Stimulated activated CD8-positive, alpha-beta memory T cell treated with anti-CD3 and anti-CD28 coated beads, Interleukin-12 subunit alpha, Interleukin-12 subunit beta, amount 100 ng/mL, for 1 hour (primary cell): Measurements from ENCODE around the gene PIEZO1.
A peak's percentile ranks its signal among the peaks of the same experiment; 100 is the strongest.
"Not testable (repeated sequence)": the region's sequence is repeated elsewhere in the genome, so short reads cannot be mapped to it uniquely, and the experiment has no call there.

Source experiments
- DNase-seq: peaks from one replicate; pipeline ENCODE4 v3.0.0-alpha.2; 2020; ENCODE audit warnings: low read depth

Gene PIEZO1, protein sequence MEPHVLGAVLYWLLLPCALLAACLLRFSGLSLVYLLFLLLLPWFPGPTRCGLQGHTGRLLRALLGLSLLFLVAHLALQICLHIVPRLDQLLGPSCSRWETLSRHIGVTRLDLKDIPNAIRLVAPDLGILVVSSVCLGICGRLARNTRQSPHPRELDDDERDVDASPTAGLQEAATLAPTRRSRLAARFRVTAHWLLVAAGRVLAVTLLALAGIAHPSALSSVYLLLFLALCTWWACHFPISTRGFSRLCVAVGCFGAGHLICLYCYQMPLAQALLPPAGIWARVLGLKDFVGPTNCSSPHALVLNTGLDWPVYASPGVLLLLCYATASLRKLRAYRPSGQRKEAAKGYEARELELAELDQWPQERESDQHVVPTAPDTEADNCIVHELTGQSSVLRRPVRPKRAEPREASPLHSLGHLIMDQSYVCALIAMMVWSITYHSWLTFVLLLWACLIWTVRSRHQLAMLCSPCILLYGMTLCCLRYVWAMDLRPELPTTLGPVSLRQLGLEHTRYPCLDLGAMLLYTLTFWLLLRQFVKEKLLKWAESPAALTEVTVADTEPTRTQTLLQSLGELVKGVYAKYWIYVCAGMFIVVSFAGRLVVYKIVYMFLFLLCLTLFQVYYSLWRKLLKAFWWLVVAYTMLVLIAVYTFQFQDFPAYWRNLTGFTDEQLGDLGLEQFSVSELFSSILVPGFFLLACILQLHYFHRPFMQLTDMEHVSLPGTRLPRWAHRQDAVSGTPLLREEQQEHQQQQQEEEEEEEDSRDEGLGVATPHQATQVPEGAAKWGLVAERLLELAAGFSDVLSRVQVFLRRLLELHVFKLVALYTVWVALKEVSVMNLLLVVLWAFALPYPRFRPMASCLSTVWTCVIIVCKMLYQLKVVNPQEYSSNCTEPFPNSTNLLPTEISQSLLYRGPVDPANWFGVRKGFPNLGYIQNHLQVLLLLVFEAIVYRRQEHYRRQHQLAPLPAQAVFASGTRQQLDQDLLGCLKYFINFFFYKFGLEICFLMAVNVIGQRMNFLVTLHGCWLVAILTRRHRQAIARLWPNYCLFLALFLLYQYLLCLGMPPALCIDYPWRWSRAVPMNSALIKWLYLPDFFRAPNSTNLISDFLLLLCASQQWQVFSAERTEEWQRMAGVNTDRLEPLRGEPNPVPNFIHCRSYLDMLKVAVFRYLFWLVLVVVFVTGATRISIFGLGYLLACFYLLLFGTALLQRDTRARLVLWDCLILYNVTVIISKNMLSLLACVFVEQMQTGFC (N-terminal part only)

DNA sequence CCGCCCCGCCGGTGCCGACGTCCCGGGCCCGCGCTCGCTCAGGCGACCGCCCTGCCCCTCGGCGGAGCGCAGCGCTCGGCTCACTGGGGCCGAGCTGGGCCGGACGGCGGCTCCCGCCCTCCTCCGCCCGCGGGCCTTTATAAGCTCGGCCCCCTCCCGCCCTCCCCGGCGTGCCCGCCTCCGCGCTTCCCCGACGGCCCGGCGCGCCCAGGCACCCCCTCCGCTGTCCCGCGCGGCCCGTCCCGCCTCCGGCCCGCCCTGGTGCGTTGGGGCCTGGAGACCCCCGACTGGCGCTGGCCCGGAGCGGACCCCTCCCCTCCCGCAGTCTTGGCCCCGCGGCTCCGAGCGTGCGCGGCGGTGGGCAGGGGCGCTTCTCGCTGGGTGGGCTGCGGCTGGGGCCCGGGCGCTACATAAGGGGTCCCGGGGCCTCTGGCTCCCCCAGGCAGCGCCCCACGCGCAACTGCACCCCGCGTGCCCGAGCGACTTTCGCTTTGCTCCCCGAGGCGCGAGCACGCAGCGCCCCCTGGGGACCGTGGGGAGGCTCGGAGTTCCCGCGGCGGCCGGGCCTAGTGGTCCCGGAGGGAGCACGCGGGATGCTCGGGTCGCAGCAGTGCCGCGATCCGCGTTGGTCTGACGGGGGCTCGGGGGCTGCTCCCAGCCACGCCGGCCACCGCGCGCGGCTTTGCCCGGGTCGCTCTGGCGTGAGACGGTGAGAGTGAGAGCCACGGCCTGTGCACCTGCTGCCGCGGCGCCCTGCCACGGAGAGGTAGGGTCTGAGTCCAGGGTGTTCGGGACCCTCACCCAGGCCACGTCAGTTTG, at the start of gene PIEZO1:
Gene PIEZO1, minus strand, starts transcription at position 115 of the 819 bp plus-strand sequence. CDS start 256 bp downstream, outside the sequence.
- peak; percentile 73 for DNase-seq

DNA sequence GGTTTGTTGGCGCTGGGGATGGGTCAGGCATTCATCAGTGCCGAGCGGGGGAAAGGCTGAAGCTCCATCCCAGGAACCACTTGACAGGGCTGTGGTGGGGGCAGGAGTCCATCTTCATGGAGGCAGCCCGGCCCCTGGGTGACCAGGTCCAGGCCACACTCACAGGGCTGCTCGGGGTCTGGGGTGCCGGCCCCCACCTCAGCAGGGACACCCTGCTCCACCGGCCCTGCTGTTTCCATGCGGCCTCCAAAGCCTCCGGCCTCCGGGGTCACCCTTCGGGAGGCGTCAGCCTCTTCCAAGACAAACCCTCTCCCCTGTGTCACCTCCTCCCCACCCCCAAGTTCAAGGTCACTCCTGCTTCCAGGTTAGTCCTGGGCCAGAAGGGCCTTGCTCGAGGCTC, 49.6 kb upstream of the PIEZO1 start:
- DNase-seq = no peak

DNA sequence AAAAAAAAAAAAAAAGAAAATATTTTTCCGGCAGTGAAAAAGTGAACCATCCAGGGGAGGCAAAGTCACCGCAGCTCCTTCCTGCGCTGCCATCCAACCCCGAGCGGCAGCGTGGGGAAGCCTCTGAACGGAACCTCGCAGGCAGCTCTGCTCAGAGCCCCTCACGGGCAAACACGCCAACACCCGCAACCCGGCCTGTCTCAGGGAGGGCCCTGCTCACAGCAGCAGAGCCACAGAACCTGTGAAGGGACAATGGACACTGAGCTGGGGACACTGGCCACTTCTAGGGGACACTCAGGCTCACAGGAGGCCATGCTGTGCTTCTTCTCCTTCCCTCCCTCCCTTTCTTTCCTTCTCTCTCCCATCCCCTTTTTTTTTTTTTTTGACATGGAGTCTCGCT, 48.1 kb upstream of the PIEZO1 start:
- no peak for DNase-seq

DNA sequence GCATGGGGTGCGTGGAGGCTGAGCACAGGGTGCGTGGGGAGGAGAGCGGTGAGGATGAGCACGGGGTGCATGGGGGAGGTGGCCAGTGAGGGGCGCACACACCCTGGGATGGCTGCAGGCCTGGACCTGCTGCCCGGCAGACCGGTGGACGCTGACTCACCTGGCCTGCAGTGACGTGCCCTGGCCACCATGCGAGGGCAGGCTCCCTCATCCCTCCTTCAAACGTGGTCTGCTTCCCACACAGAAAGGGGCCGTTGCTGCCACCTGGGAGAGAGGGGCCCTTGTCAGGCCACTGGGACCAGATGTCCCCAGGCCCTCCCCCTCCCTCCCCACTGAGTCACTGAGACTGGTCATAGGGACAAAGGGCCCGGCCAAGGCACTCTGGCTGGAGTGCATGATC, 46.8 kb upstream of the PIEZO1 start:
- no peak for DNase-seq

DNA sequence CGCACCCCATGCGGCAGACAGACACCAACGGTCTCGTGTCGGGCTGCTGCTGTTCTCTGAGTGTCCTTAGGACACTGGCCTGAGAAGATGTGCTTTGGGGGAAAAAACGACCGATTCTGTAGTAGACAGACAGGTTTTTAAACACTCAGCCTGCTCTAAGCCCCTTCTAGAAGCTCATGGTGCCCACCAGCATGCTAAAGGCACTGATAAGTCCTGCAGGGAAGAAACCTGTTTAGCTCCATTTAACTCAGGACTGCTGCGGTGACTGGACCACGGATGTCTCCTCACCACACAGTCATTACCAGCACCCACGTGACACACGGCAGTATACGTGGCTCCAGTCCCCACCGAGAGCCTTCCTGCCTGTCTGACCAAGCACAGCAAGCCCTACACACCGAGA, 45.8 kb upstream of the PIEZO1 start:
- no peak for DNase-seq

DNA sequence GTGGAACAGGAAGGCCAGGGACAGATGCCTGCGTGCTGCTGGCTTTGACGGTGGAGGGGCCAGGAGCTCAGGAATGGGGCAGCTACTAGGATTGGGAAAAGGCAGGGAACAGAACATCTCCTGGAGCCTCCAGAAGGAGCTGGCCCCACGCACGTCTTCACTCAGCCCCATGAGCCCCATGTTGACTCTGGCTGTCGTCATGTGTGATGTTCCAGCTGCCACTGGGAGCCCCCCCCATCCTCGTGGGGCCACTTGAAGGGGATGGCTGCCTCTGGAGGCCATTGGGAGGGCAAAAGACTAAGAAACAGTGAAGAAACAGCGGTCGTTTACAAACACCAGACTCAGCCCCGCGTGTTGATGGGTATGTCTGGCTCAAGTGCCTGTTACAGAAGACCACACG, 45.2 kb upstream of the PIEZO1 start:
- no peak for DNase-seq

DNA sequence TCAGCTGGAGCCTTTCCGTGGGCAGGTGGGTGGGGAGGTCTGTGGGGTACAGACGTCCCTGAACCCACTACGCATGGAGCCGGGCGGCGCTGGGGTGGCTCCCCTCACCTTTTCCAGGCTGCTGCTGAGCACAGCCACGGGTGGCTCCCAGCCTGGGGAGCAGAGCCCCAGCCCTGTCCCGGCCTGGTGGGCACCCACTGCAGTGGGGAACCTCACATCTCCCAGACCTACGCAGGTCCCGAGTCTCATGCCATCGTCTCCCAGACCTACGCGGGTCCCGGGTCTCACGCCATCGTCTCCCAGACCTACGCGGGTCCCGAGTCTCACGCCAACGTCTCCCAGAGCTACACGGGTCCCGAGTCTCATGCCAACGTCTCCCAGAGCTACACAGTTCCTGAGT, 43.7 kb upstream of the PIEZO1 start:
- no peak for DNase-seq

DNA sequence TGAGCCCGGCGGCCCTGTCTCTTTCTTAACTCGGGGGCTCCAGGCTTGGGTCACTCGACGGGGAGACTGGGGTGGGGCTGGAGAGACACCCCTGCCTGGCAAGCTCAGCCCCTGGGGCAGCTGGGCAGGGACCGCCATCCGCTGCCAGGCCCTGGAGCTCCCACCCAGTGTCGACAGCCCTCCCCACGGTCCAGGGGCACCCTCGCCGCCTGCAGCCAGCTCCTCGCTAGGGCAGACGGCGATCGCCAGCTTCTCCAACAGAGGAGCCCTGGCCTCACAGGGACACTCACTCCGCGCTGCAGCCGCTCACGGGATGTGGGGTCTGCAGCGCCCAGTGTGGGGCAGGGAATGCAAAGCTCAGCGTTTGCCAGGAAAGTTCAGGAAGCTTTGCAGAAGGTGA, 42.7 kb upstream of the PIEZO1 start:
- no peak for DNase-seq

DNA sequence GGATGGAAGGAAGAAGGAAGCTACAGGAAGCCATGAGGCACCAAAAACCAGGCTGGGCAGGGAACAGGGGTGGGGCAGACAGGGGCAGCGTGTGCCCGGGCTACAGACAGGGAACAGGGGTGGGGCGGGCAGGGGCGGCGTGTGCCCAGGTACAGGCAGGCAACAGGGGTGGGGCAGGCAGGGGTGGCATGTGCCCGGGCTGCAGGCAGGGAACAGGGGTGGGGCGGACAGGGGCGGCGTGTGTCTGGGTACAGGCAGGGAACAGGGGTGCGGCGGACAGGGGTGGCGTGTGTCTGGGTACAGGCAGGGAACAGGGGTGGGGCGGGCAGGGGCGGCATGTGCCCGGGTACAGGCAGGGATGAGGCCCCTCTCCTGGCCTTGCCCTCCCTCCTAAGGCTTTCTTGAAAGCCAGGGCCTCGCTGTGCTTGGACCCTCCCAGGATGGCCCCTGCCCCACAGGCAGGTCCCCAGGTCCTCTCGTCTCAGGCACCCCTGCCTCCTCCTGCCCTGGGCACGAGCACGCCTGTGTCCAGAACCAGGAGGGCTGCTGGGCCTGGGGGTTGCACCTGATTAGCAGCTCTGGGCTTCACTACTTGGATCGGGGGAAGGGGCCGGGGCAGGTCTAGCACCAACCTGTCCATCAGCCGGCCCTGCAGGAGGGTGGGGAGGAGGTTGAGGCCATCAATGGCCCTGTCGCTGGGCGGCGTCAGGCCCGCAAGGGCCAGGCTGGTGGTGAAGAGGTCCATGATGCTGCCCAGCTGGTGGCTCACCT, 41.2 kb upstream of the PIEZO1 start:
- no peak for DNase-seq

DNA sequence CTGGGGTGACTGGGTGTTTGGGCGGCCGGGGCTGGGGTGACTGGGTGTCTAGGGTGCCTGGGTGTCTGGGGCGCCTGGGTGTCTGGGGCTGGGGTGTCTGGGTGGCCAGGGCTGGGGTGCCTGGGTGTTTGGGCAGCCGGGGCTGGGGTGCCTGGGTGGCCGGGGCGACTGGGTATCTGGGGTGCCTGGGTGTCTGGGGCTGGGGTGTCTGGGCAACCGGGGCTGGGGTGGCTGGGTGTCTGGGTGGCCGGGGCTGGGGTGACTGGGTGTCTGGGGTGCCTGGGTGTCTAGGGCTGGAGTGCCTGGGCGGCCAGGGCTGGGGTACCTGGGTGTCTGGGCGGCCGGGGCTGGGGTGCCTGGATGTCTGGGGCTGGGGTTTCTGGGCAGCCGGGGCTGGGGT, 40.1 kb upstream of the PIEZO1 start:
- no peak for DNase-seq

DNA sequence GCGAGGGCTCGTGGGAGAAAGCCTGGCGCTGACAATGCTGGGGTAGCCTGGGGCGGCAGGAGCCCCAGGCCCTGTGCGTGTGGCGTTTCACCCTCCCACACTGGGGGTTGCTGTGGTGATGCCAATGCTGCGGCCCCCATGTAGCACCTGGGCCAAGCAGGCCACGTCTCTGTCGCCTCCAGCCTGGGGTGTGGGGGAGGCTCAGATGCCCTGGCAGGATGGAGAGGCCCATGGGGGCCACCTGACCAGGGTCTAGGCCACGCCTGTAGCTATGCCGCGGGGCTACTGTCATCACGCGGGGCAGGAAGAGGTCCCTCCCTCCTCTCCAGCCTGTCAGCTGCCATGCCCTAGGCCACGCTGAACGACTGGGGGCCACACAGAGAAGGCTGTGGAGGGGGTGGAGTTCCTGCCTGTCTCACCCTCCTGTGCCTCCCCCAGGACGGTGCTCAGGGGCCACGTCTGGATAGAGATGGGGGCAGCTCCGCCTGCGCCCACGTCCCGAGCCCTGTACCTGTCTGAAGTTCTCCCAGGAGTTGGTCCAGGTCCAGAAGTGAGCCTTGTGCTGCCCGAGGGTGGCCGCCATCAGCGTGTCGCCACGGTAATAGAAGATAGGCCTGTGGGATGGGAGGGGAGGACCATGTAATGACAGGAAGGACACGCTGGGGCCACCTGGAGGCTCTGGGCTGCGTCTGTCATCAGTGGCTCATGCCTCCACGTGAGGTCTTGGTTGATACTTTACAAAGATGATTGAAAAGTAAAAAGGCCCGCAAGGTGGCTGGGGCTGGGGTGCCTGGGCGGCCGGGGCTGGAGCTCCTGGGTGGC, 39.4 kb upstream of the PIEZO1 start:
- DNase-seq = no peak

DNA sequence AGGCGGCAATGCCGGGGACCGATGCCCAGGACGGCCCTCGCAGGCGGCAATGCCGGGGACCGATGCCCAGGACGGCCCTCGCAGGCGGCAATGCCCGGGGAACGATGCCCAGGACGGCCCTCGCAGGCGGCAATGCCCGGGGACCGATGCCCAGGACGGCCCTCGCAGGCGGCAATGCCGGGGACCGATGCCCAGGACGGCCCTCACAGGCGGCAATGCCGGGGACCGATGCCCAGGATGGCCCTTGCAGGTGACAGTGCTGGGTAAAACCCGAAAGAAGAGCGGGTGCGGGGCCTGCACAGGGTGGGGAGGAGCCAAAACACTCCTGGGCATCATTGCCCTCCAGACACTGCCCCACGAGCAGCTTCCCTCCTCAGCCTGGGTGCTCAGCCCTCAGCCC, 38.6 kb upstream of the PIEZO1 start:
- not testable (repeated sequence) for DNase-seq

DNA sequence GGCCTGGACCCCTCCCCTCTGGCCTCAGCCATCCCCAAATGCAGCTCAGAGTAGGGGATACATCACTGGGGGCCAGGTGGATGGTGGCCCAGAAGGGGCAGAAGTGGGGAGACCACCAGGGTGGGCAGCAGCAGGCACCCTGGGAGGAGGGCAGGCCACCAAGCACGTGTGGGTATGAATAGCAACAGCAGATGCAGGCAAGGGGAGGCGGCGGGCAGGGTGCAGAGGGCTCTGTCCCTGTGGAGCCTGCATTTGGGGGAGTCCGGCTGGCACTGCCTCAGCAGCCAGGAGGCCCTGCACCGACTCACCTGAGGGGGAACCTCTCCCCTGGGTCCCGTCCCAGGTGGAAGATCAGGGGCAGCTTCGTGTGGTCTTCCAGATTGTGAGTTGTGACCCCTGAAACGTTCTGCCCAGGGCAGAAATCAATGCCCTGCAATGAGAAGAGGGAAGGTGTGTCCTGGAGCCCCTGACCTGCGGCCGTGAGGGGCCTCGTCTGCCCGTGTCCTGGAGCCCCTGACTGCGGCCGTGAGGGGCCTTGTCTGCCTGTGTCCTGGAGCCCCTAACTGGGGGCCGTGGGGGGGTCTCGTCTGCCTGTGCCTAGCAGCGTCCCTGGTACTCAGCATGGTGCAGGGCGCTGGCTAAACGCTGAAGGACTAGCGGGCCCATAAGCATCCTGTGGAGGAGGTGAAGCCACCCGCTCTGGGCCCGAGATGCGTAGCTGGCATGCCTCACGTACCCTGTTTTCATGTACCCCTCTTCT, 37.4 kb upstream of the PIEZO1 start:
- DNase-seq = no peak

DNA sequence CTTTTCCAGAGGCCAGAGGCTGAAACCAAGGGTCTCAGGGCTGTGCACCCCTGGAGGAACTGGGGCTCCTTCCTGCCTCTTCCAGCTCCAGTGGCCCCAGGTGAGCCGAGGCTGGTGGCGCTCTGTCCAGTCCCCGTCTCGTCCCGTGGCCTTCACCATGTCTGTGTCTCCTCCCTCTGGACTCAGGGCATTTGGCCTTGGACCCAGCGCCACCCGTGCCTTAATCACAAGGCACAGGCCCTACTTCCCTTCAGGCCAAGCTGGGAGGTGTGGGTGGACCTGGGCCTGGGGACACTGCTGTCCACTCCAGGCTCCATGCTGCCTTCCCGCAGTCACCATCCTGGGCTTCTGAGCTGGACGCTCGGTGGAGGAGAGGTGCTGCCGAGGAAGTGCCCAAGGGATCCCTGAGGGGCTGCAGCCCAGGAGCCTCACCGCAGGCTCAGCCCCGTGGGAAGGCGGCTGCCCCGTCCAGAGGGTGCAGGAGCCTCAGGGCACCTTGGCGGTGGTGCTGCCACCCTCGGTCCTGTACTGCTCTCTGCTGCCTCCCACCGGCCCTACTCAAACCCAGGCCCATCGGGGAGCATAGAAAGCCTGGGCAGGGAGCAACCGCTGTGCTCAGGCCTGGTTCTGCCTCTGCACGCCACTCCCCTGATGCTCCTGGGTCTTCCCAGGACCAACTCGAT, 36.3 kb upstream of the PIEZO1 start:
- DNase-seq = no peak

DNA sequence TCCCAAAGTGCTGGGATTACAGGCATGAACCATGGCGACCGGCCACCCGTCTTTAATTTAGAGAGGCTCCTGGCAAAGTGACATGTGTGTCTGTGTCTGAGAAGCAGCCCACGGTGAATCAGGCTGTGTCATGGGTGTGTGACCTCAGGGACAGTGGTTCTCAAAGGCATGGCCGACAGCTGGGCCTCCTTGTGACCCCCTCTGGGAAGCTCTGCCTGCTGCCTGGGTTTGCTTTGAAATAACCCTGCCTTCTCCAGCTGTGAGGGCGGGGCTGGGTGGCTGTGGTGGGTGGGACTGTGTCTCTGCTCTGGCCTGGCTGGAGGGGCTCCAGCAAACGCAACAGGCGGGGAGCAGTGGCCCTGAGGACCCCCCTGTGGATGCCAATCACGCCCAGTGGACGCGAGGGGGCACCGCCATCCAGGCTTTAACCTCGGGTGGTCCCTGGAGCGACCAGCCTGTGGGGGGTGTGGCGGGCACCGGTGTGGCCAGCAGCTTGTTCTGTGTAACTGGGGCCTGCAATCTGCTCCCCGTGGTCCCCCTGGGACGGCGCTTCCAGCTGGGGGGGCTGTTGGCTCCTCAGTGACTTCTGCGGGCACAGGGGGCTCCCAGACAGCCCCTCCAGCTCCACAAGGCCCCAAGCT, 35.5 kb upstream of the PIEZO1 start:
- DNase-seq = no peak

DNA sequence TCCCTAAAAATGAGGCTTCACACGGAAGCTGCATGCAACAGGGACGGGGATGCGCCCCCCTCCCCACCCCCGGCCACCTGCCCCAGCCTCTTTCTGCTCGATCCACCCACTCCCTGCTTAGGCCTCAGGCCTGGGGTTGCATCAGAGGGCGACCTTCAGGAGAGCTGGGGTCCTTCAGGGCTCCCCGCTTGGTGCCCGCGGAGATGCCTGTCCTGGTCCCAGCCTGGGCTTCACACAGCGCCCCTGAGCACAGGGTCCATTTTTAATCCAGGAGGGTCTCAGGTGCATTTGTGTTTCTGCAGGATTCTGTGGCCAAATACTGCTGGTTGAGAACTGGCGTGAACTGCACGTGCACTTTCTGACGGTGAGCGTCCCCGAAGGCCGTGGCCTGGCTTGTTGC, 34.1 kb upstream of the PIEZO1 start:
- no peak for DNase-seq

DNA sequence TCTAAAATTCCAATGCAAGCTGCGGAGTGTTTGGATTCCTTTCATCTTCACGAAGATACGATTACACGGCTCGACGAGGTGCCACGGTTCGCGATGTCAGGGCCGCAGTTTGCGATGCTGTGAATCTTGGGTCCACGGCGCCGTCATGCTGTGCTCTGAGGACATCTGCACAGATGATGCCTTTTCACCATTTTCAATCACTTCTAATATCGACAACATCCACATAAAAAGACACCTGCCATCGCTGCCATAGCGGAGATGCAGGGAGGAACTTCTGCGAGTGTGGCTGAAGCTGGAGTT, 33.5 kb upstream of the PIEZO1 start:
- DNase-seq = no peak
